ENCODE data around the gene GATM.

Gene GATM

GRCh38 chr15:45332694-45333093 lies 45.6 kb downstream of the GATM start:
- H3K36me3 ChIP-seq (ENCODE audit: low read depth) = no peaks in the 10 kb centered on the region
- H3K4me3 ChIP-seq (ENCODE audit: severe bottlenecking) = no peak overlapping the region
- no peak overlapping the region for H3K27ac ChIP-seq (ENCODE audit: poor library complexity, severe bottlenecking)
- ATAC-seq (ENCODE audit: low read depth) = no peak
- TF ChIP-seq CTCF (IDR thresholded peaks at IDR 0.05; ENCODE audit: poor library complexity, severe bottlenecking) = no peak
- no peaks in the 10 kb centered on the region for H3K9me3 ChIP-seq (ENCODE audit: severe bottlenecking)
- H3K4me1 ChIP-seq (ENCODE audit: insufficient read depth, poor library complexity, severe bottlenecking) = no peaks in the 10 kb centered on the region
- DNase-seq (ENCODE audit: low spot score) = no peak
- H3K27me3 ChIP-seq (ENCODE audit: insufficient read depth, poor library complexity, severe bottlenecking) = no peaks in the 10 kb centered on the region

DNA sequence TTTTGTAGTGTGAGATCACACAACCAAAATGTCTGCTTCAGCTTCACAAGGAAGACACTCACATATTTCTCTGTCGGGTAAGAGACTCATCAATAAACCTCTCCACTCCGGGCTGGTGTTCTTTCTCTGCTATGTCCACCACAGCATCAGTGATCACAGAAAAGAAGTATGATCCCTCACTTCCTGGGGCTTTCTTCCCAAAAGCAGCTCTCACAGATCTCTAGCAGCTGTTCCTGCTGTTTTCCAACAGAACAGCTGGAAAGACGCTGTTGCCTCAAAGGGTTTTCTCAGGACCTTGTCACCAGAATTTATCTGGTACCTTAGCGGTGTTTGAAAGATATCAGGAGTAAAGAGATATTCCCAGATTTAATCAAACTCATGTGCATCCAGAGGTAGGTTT lies 46.4 kb downstream of the GATM start:
- Histone ChIP-seq H3K4me3 (ENCODE audit: severe bottlenecking) (no peak overlapping the region), H3K9me3 (ENCODE audit: severe bottlenecking) (no peaks in the 10 kb centered on the region), H3K27ac (ENCODE audit: poor library complexity, severe bottlenecking) (no peak overlapping the region), H3K4me1 (ENCODE audit: insufficient read depth, poor library complexity, severe bottlenecking) (no peaks in the 10 kb centered on the region), H3K27me3 (ENCODE audit: insufficient read depth, poor library complexity, severe bottlenecking) (no peaks in the 10 kb centered on the region), H3K36me3 (ENCODE audit: low read depth) (no peaks in the 10 kb centered on the region)
- DNase-seq (ENCODE audit: low spot score) = no peak
- TF ChIP-seq CTCF (IDR thresholded peaks at IDR 0.05; ENCODE audit: poor library complexity, severe bottlenecking) = no peak
- ATAC-seq (ENCODE audit: low read depth) = no peak

- ATAC-seq (ENCODE audit: low read depth) (no peak), DNase-seq (ENCODE audit: low spot score) (no peak)
- H3K27ac ChIP-seq (ENCODE audit: poor library complexity, severe bottlenecking) = no peak overlapping the region
- H3K4me3 ChIP-seq (ENCODE audit: severe bottlenecking) = no peak overlapping the region
- H3K27me3 ChIP-seq (ENCODE audit: insufficient read depth, poor library complexity, severe bottlenecking) = no peaks in the 10 kb centered on the region
- H3K36me3 ChIP-seq (ENCODE audit: low read depth) = no peaks in the 10 kb centered on the region
- no peak for TF ChIP-seq CTCF (IDR thresholded peaks at IDR 0.05; ENCODE audit: poor library complexity, severe bottlenecking)
- H3K4me1 ChIP-seq (ENCODE audit: insufficient read depth, poor library complexity, severe bottlenecking) = no peaks in the 10 kb centered on the region
- H3K9me3 ChIP-seq (ENCODE audit: severe bottlenecking) = no peaks in the 10 kb centered on the region
These were observed 49.7 kb downstream of the GATM start for GRCh38 chr15:45328663-45329062.

DNA sequence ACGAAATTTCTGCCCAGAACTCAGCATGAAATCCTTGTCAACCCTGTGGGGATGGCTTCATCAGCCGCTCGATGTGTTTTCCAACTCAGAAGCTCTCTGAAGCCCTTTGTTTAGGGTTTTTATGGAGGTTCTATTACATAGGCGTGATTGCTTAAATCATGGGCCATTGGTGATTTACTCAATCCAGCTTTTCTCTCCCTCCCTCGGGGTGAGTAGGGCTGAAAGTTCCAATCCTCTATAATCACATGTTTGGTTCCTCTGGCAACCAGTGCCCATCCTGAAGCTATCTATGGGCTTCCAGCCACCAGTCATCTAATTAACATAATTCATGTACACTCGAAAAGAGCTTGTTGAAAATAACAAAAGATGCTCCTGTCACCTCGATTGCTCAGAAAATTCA lies 51.6 kb downstream of the GATM start:
- Histone ChIP-seq H3K4me1 (ENCODE audit: insufficient read depth, poor library complexity, severe bottlenecking) (no peaks in the 10 kb centered on the region), H3K36me3 (ENCODE audit: low read depth) (no peaks in the 10 kb centered on the region), H3K27me3 (ENCODE audit: insufficient read depth, poor library complexity, severe bottlenecking) (no peaks in the 10 kb centered on the region), H3K4me3 (ENCODE audit: severe bottlenecking) (no peak overlapping the region), H3K9me3 (ENCODE audit: severe bottlenecking) (no peaks in the 10 kb centered on the region), H3K27ac (ENCODE audit: poor library complexity, severe bottlenecking) (no peak overlapping the region)
- TF ChIP-seq CTCF (IDR thresholded peaks at IDR 0.05; ENCODE audit: poor library complexity, severe bottlenecking) = no peak
- ATAC-seq (ENCODE audit: low read depth) = no peak
- DNase-seq (ENCODE audit: low spot score) = no peak

DNA sequence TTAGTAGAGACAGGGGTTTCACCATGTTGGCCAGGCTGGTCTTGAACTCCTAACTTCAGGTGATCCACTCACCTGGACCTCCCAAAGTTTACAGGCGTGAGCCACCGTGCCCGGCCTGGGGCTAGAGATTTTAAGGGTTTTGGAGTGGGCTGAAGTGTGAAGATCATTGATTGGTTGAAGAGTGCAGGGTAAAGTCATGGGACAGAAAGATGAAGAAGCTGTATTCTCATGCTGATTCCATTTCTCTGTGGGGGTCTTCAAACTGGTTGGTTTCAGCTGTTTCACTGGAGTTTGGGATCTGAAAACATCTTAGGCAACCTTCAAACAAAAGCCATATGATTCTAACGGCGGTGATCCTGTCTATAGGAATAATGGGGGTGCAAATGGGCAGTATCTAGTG lies 52.1 kb downstream of the GATM start:
- Histone ChIP-seq H3K27ac (ENCODE audit: poor library complexity, severe bottlenecking) (no peak overlapping the region), H3K4me3 (ENCODE audit: severe bottlenecking) (no peak overlapping the region), H3K4me1 (ENCODE audit: insufficient read depth, poor library complexity, severe bottlenecking) (no peaks in the 10 kb centered on the region), H3K9me3 (ENCODE audit: severe bottlenecking) (no peaks in the 10 kb centered on the region), H3K27me3 (ENCODE audit: insufficient read depth, poor library complexity, severe bottlenecking) (no peaks in the 10 kb centered on the region), H3K36me3 (ENCODE audit: low read depth) (no peaks in the 10 kb centered on the region)
- DNase-seq (ENCODE audit: low spot score) (no peak), ATAC-seq (ENCODE audit: low read depth) (no peak)
- TF ChIP-seq CTCF (IDR thresholded peaks at IDR 0.05; ENCODE audit: poor library complexity, severe bottlenecking) = no peak
